ENCODE results near the gene COL6A1.

DNA sequence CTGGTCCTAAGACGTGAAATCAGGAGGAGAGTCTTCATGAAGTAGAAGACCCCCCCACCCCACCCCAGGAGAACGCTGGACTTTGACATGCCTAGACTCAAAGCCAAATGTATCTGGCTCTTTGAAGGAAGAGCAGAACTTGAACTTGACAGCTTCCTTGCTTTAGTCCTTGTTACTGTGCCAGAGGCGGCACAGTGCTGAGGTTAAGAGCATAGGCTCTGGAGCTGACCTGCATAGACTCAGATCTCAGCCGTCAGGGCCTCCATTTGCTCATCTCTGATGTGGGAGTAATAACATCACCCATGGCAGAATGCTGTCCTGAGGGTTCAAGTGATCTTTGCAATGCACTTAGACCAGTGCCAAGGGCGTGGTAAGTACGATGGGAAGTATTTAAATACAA, 39.0 kb downstream of the COL6A1 start:
- TF ChIP-seq, protein P1, sequence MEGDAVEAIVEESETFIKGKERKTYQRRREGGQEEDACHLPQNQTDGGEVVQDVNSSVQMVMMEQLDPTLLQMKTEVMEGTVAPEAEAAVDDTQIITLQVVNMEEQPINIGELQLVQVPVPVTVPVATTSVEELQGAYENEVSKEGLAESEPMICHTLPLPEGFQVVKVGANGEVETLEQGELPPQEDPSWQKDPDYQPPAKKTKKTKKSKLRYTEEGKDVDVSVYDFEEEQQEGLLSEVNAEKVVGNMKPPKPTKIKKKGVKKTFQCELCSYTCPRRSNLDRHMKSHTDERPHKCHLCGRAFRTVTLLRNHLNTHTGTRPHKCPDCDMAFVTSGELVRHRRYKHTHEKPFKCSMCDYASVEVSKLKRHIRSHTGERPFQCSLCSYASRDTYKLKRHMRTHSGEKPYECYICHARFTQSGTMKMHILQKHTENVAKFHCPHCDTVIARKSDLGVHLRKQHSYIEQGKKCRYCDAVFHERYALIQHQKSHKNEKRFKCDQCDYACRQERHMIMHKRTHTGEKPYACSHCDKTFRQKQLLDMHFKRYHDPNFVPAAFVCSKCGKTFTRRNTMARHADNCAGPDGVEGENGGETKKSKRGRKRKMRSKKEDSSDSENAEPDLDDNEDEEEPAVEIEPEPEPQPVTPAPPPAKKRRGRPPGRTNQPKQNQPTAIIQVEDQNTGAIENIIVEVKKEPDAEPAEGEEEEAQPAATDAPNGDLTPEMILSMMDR (IDR thresholded peaks at IDR 0.05; ENCODE audit: poor library complexity), result no peak
- no peak for TF ChIP-seq EZH2phosphoT487 (IDR thresholded peaks at IDR 0.05; ENCODE audit: low read depth, severe bottlenecking, unreplicated experiment)

Measured in hepatocyte (in vitro differentiated cells).